Neural progenitor cell (in vitro differentiated cells): Measurements from ENCODE around the gene ARL8A.

Experiments
- EZH2 ChIP-seq: fragments of 200-600 bp; sonication (generic); IDR thresholded peaks from 2 replicates; pipeline ENCODE4 v1.6.1; 2017; ENCODE audit warnings: antibody characterized with exemption, mild to moderate bottlenecking, moderate library complexity
- EZH2phosphoT487 ChIP-seq: fragments of 200-600 bp; sonication (generic); IDR thresholded peaks from 2 replicates; pipeline ENCODE4 v1.6.1; 2017; ENCODE audit warnings: antibody characterized with exemption
- TF ChIP-seq, protein P1 (sequence below): fragments of 200-600 bp; sonication (generic); IDR thresholded peaks from 2 replicates; pipeline ENCODE4 v1.5.1; 2017; ENCODE audit warnings: antibody characterized with exemption, mild to moderate bottlenecking

DNA sequence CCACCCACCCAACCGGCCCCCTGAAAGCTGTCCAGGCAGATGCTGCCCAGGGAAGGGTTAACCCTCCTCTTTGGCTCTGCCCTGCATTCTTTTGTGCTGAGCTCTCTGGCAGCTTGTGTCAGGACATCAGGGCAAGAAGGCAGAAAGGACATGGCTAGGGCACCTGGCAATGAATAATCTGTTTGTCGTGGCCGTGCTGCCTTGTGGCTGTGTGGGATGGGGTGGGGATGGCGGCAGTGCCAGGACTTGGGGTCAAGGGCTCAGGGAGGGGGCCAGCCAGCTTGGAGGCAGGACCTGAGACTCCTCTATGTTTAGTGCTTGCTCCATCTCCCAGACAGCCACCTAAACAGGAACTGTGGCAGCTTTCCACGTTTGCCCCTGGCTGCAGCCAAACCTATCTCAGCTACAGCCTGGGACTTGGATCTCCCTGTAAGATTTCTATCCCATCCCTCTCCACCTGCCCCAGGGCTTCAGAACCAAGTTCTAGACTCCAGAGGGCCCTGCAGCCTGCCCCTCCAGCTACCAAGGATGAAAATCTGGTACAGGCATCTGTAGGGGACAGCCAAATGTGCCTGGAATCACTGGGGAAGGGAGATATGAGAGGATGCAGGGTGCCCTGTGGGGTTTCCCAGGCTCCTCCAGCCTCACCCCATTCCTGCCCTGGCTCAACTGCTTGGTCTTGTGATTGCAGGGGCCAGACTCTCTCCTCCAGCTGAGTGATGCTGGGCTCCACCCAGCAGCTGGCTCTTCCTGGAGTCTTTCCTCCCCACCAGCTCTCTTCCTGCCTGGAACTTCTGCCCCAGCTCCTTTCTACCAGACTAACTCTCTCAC, 31.5 kb downstream of the ARL8A start:
- TF ChIP-seq, protein P1, sequence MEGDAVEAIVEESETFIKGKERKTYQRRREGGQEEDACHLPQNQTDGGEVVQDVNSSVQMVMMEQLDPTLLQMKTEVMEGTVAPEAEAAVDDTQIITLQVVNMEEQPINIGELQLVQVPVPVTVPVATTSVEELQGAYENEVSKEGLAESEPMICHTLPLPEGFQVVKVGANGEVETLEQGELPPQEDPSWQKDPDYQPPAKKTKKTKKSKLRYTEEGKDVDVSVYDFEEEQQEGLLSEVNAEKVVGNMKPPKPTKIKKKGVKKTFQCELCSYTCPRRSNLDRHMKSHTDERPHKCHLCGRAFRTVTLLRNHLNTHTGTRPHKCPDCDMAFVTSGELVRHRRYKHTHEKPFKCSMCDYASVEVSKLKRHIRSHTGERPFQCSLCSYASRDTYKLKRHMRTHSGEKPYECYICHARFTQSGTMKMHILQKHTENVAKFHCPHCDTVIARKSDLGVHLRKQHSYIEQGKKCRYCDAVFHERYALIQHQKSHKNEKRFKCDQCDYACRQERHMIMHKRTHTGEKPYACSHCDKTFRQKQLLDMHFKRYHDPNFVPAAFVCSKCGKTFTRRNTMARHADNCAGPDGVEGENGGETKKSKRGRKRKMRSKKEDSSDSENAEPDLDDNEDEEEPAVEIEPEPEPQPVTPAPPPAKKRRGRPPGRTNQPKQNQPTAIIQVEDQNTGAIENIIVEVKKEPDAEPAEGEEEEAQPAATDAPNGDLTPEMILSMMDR, result no peak
- TF ChIP-seq EZH2phosphoT487 (no peak), EZH2 (no peak)
